ENCODE results near the gene NUTM2E.
"Not testable (repeated sequence)": the region's sequence is repeated elsewhere in the genome, so short reads cannot be mapped to it uniquely, and the experiment has no call there.

The NUTM2E gene

GRCh38 chr10:79866903-79867551 lies 40.5 kb downstream of the NUTM2E start:
- not testable (repeated sequence) for DNase-seq

- DNase-seq, result not testable (repeated sequence)
Measured at GRCh38 chr10:79868023-79868422, 41.5 kb downstream of the NUTM2E start.

- not testable (repeated sequence) for DNase-seq
Measured at GRCh38 chr10:79869439-79870097, 43.0 kb downstream of the NUTM2E start.

GRCh38 chr10:79871729-79872128 lies 45.2 kb downstream of the NUTM2E start:
- not testable (repeated sequence) for DNase-seq

Data from MV-4-11 (cell line).